Ectodermal cell (in vitro differentiated cells): Measurements from ENCODE around the gene PAM16.
"Not testable (repeated sequence)": the region's sequence is repeated elsewhere in the genome, so short reads cannot be mapped to it uniquely, and the experiment has no call there.

Experiments
- H3K27ac ChIP-seq: 2 replicates; pipeline ENCODE4 v1.7.0; 2013; ENCODE audit warnings: mild to moderate bottlenecking, low read depth, low read length; ENCODE audit not compliant: insufficient read depth, poor library complexity, severe bottlenecking
- H3K27me3 ChIP-seq: 2 replicates; pipeline ENCODE4 v1.7.0; 2013; ENCODE audit warnings: mild to moderate bottlenecking, low read length; ENCODE audit not compliant: insufficient read depth, control insufficient read depth, poor library complexity, severe bottlenecking
- H3K36me3 ChIP-seq: one replicate; pipeline ENCODE4 v1.7.0; 2013; ENCODE audit warnings: low read length; ENCODE audit not compliant: control insufficient read depth, insufficient read depth
- H3K4me1 ChIP-seq: one replicate; pipeline ENCODE4 v1.7.0; 2013; ENCODE audit warnings: low read length; ENCODE audit not compliant: control insufficient read depth, insufficient read depth
- H3K4me3 ChIP-seq: 2 replicates; pipeline ENCODE4 v1.7.0; 2013; ENCODE audit warnings: low read depth, low read length, control low read depth; ENCODE audit not compliant: insufficient read depth
- H3K9me3 ChIP-seq: 2 replicates; pipeline ENCODE4 v1.7.0; 2013; ENCODE audit warnings: mild to moderate bottlenecking, low read length, moderate library complexity; ENCODE audit not compliant: control insufficient read depth
- WGBS, 2 experiments: methylation state at CpG; one replicate each; pipeline ENCODE4 v1.1.7; 2013; ENCODE audit warnings: missing lambda C conversion rate in 2 of 2; 5-methylcytosine and 5-hydroxymethylcytosine counted together

Gene PAM16

GRCh38 chr16:4351880-4352279 is 759 bp upstream of the PAM16 start:
- no peak overlapping the region for H3K4me3 ChIP-seq
- WGBS, 2 experiments, result 87% methylated on average over 7 of the region's 7 CpGs
- H3K4me1 ChIP-seq, result no peaks in the 10 kb centered on the region
- no peaks in the 10 kb centered on the region for H3K9me3 ChIP-seq
- H3K36me3 ChIP-seq, result no peaks in the 10 kb centered on the region
- peaks cover 5% of the 10 kb centered on the region for H3K27me3 ChIP-seq
- H3K27ac ChIP-seq, result no peak overlapping the region

DNA sequence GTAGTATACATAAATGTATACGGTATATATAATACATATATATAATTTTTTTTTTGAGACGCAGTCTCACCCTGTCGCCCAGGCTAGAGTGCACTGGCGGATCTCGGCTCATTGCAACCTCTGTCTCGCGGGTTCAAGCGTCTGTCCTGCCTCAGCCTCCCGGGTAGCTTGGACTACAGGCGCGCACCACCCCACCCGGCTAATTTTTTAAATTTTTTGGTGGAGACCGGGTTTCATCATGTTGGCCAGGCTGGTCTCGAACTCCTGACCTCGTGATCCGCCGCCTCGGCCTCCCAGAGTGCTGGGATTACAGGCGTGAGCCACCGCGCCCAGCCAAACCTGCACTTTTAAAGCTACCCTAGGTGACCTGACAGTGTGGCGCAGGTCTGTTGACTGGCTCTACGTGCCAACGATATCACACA is 745 bp downstream of the PAM16 start:
- Histone ChIP-seq H3K36me3 (no peaks in the 10 kb centered on the region), H3K27ac (no peak overlapping the region), H3K27me3 (peaks cover 5% of the 10 kb centered on the region), H3K4me3 (peak overlapping the region; percentile 92), H3K9me3 (no peaks in the 10 kb centered on the region), H3K4me1 (no peaks in the 10 kb centered on the region)
- WGBS, 2 experiments, result 33 to 34% methylated on average over 23 of the region's 24 CpGs

GRCh38 chr16:4349332-4349731 is 1.8 kb downstream of the PAM16 start:
- H3K9me3 ChIP-seq, result no peaks in the 10 kb centered on the region
- H3K4me3 ChIP-seq, result no peak overlapping the region
- peaks cover 5% of the 10 kb centered on the region for H3K27me3 ChIP-seq
- 94 to 96% methylated on average over 5 of the region's 5 CpGs for WGBS, 2 experiments
- H3K27ac ChIP-seq, result no peak overlapping the region
- no peaks in the 10 kb centered on the region for H3K4me1 ChIP-seq
- H3K36me3 ChIP-seq, result no peaks in the 10 kb centered on the region

DNA sequence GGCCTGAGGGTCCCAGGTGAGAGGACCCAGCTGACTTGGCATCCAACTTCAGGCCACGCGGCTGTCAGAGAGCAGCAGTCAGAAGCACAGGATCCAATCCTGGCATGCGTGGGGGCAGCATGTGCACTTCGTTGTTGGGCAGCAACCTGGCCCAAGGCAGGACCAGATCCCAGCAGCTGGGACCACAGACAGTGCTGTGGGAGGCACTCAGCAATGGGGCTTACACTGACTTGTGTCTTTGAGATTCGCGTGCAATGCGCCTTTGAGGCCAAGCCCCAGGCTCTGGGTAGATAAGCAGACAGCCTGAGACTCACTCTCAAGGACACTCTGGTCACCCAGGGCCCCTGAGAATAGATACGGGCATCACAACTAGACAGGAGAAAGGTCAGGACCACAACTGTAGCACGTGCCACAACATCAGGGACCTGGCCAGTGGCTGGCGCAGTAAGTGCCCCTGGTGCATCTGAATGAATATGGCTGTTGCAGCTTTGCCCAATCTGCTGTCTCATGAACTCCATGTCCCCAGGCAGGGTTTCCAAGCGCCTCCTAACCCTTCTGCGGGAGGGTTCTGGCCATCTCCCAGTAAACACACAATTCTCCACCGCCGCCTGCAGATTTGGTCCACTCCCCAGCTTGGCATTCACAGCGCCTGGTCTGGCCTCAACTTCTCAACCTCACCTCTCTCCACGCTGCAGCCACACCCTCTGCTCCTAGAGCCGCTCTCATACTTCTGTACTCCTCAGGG is 3.2 kb downstream of the PAM16 start:
- no peaks in the 10 kb centered on the region for H3K9me3 ChIP-seq
- H3K27me3 ChIP-seq, result peaks cover 5% of the 10 kb centered on the region
- H3K4me1 ChIP-seq, result no peaks in the 10 kb centered on the region
- H3K4me3 ChIP-seq, result no peak overlapping the region
- 94 to 95% methylated on average over 17 of the region's 17 CpGs for WGBS, 2 experiments
- H3K27ac ChIP-seq, result no peak overlapping the region
- no peaks in the 10 kb centered on the region for H3K36me3 ChIP-seq

- Histone ChIP-seq H3K4me1 (no peaks in the 10 kb centered on the region), H3K4me3 (no peak overlapping the region), H3K36me3 (no peaks in the 10 kb centered on the region), H3K9me3 (no peaks in the 10 kb centered on the region), H3K27me3 (peaks cover 5% of the 10 kb centered on the region), H3K27ac (no peak overlapping the region)
- WGBS, 2 experiments, result 92 to 94% methylated on average over 8 of the region's 8 CpGs
These were observed 4.1 kb downstream of the PAM16 start for GRCh38 chr16:4347010-4347409.

DNA sequence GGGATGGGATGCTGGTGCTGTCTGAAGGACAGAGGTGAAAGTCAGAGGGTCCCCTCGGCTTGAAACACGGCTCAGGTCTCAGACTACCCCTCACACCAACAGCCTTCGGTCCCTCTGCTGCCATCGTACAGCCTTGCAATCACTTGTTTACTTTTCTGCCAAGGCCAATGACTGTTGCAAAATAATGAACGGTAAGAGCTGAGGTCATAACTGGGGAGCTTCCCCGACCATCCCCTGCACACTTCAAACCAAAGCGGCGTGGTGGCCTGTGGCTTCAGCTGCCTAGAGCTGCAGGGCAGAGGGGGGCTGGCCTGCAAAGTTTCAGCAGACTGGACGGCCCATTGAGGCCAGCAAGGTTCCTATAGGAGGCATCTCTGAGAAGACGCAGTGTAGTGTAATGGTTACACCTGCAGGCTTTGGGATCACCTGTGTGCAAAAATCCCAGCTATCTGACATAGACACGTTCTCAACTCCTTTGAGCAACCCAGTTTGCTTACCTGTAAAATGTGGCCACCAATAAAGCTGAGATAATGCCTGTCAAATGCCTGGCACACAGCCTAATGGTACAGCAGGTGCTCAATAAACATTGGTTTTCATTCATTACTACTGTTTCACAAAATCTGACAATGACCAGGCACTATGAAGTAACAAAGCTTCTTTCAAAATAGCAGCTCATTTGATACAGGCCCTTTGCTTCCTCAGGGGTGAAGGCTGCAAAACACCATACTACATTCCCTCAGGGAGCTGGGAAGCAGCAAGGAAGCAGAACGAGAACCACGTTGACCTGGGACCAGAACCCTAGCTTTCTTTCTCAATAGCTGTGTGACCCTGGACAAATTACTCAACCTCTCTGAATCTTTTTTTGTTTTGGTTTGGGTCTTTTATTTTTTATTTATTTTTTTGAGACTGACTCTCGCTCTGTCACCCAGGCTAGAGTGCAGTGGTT is 5.0 kb downstream of the PAM16 start:
- 94 to 95% methylated on average over 14 of the region's 14 CpGs for WGBS, 2 experiments
- Histone ChIP-seq H3K36me3 (no peaks in the 10 kb centered on the region), H3K27ac (no peak overlapping the region), H3K27me3 (no peaks in the 10 kb centered on the region), H3K4me1 (no peaks in the 10 kb centered on the region), H3K4me3 (no peak overlapping the region), H3K9me3 (no peaks in the 10 kb centered on the region)

- Histone ChIP-seq H3K4me3 (no peak overlapping the region), H3K36me3 (no peaks in the 10 kb centered on the region), H3K27me3 (no peaks in the 10 kb centered on the region), H3K27ac (no peak overlapping the region), H3K9me3 (no peaks in the 10 kb centered on the region), H3K4me1 (no peaks in the 10 kb centered on the region)
- WGBS, 2 experiments, result 96% methylated on average over 26 of the region's 26 CpGs
These were observed 5.9 kb downstream of the PAM16 start for GRCh38 chr16:4344983-4345835.

GRCh38 chr16:4344300-4344982 is 6.7 kb downstream of the PAM16 start:
- H3K4me3 ChIP-seq, H3K27me3 ChIP-seq, H3K4me1 ChIP-seq, H3K9me3 ChIP-seq, H3K27ac ChIP-seq, H3K36me3 ChIP-seq: not testable (repeated sequence)
- WGBS, 2 experiments, result 60 to 62% methylated on average over 4 to 8 of the region's 10 CpGs

- no peaks in the 10 kb centered on the region for H3K9me3 ChIP-seq
- no peaks in the 10 kb centered on the region for H3K27me3 ChIP-seq
- H3K4me3 ChIP-seq, result no peak overlapping the region
- no peak overlapping the region for H3K27ac ChIP-seq
- H3K4me1 ChIP-seq, result no peaks in the 10 kb centered on the region
- no peaks in the 10 kb centered on the region for H3K36me3 ChIP-seq
- 96% methylated on average over 21 of the region's 21 CpGs for WGBS, 2 experiments
These were observed 8.0 kb downstream of the PAM16 start for GRCh38 chr16:4342866-4343744.
